ENCODE results near the gene IDH2. TPM values are rescaled to one million over a fixed set of nuclear protein-coding genes. Genes with fewer than 3 reads are reported as not detected.
"Not testable (repeated sequence)": the region's sequence is repeated elsewhere in the genome, so short reads cannot be mapped to it uniquely, and the experiment has no call there.

Gene IDH2
- total and polyA plus RNA-seq, 10 of the 15 experiments (the other 5 are each of a cell fraction or from before 2014, with no cell fraction given): 2.3 to 358 (median 242) TPM

DNA sequence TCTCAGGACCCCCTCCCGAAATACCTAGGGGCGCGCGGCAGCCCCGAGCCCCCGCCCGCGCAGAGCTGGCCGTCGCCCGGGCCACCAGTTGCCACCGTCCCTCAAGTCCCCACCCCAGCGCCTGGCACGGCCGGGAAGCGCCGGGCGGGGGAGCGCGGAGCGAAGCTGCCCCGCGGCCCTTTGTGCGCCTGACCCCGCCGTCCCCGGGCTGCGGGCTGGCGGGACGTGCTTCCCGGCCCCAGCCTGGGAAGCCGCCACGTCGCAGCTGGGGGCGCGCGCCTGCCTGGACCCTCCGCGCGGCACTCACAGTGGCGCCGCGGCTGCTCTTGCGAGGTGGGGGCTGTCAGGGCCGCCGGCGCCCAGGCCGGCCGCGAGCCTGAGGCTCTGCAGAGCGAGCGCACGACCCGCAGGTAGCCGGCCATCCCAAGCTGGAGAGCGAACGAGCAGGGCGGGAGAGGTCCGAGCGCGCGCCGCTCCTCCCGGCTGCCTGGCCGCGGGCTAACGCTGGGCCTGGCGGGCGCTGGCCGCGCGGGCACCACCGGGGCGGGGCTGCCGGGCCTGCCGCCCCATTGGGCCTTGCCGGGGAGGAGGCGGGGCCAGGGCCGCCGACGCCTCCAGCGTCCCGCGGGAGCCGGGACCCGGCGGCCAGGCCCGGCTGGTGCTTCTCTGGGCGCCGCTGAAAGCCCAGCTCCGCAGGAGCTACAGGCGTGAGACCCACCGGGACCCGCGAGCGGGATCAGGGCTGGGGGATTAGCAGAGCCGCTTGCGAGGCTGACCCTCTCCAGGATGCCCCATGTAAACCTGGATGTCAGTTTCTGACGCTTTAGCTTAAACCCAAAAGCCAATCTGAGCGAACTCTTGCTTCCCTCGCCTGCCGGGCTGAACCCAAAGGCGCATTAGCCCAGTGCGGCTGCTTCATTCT lies at the start of gene IDH2 (continued):
- TF ChIP-seq ZBTB4 (CRISPR knock-in tag; IDR thresholded peaks at IDR 0.05) (no peak), ZNF384 (IDR thresholded peaks at IDR 0.05; ENCODE audit: borderline replicate concordance, low read depth, low read length) (no peak), MYB (IDR thresholded peaks at IDR 0.05; ENCODE audit: borderline replicate concordance, low read depth, low read length) (no peak), POU2F2 (IDR thresholded peaks at IDR 0.05; ENCODE audit: borderline replicate concordance, low read depth, low read length) (peak; percentile 37; the same call in 1 of the 3 replicates), FOXM1 (IDR thresholded peaks at IDR 0.05; ENCODE audit: low read depth, low read length) (no peak), BCLAF1 (IDR thresholded peaks at IDR 0.05) (0 out of 2 replicates have a peak, but pooled peaks have one; percentile 21), ATF2 (IDR thresholded peaks at IDR 0.05; ENCODE audit: low read length) (no peak), WRNIP1 (IDR thresholded peaks at IDR 0.05; ENCODE audit: borderline replicate concordance, low read depth, low read length) (no peak)

DNA sequence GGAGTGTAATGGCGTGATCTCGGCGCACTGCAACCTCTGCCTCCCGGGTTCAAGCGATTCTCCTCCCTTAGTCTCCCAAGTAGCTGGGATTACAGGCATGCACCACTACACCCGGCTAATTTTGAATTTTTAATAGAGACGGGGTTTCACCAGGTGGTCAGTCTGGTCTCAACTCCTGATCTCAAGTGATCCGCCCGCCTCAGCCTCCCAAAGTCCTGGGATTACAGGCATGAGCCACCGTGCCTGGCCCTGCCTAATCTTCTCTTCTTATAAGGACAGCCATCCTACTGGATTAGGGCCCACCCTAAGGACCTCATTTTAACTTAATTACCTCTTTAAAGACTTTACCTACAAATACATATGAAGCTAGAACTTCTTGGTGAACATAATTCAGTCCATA lies 48.3 kb upstream of the IDH2 start:
- ChIA-PET RAD21 (ENCODE audit: unreplicated experiment) (interaction anchor here (0.9 to 1.7 kb wide), 5 partner anchors 9 to 136 kb away, joined by 3 to 4 read pairs (median 3); no protein-coding TSS in a partner anchor), CTCF (interaction anchor here (0.7 to 7.4 kb wide), 8 partner anchors 12 to 140 kb away, joined by 3 to 40 read pairs (median 4); partner anchors contain the start of genes CIB1 and GDPGP1)
- in situ Hi-C loops (cut with MboI): not testable (repeated sequence)

More for the DNA sequence above, 48.3 kb upstream of the IDH2 start:
- ChIA-PET SMC1A (ENCODE audit: uncharacterized antibody, unreplicated experiment) (interaction anchor here (0.7 to 1.5 kb wide), 6 partner anchors 11 to 139 kb away, joined by 3 to 6 read pairs (median 4); no protein-coding TSS in a partner anchor), POLR2A (interaction anchor here (0.6 kb wide), 1 partner anchor 607 kb away, joined by 3 read pairs; no protein-coding TSS in a partner anchor)
- FAIRE-seq; H3K36me3 ChIP-seq (ENCODE audit: control insufficient read depth in 2 of 2, insufficient read depth in 2 of 2, low read length in 1 of 2); H3K79me2 ChIP-seq (ENCODE audit: control insufficient read depth, insufficient read depth, low read length); H3K9me3 ChIP-seq (replicated peaks; ENCODE audit: control insufficient read depth, insufficient read depth, low read length); H3K4me2 ChIP-seq (ENCODE audit: control insufficient read depth, insufficient read depth); H3K9ac ChIP-seq (ENCODE audit: control insufficient read depth, insufficient read depth, low read length); H3K27ac ChIP-seq (ENCODE audit: control insufficient read depth, insufficient read depth); H2AFZ ChIP-seq (ENCODE audit: control insufficient read depth, low read depth, low read length); intact Hi-C loops (cut with micrococcal nuclease; ENCODE audit: unreplicated experiment); H4K20me1 ChIP-seq (ENCODE audit: control insufficient read depth, insufficient read depth); BruUV-seq (replicated peaks); ATAC-seq; H3K4me3 ChIP-seq; DNase-seq (ENCODE audit: low read depth, low spot score); H3K27me3 ChIP-seq (replicated peaks in 1 of 2; ENCODE audit: control insufficient read depth in 2 of 2, insufficient read depth in 2 of 2, low read length in 1 of 2): not testable (repeated sequence)
- peaks cover 17% of the 10 kb centered on the region for H3K4me1 ChIP-seq (ENCODE audit: control insufficient read depth, insufficient read depth, low read length)
- 91% methylated on average over 10 of the region's 10 CpGs for WGBS (ENCODE audit: insufficient coverage, insufficient replicate concordance, low lambda C conversion rate, missing lambda C conversion rate)

All from GM12878 (cell line).